Heart left ventricle (tissue), 16 donors: ENCODE data around the gene ANTKMT. TPM values are rescaled to one million over a fixed set of nuclear protein-coding genes. Genes with fewer than 3 reads are reported as not detected.

Experiments used
- ATAC-seq, 4 donors: fragments of 200-7000 bp; cut with Tn5 transposase; one replicate each; pipeline ENCODE4 v1.9.1; 2020 to 2022; ENCODE audit warnings: moderate library complexity in 4 of 4, mild to moderate bottlenecking in 3 of 4, moderate number of reproducible peaks in 1 of 4
- DNase-seq, 5 donors: peaks; one replicate each; pipeline ENCODE4 v3.0.0-alpha.2; 2020
- H3K27ac ChIP-seq, 12 donors: fragments of 200-600 bp; sonication (generic) in 4 of 12; one replicate each; pipeline versions ENCODE4 v1.5.0 to v1.8.0; 2016 to 2022; ENCODE audit warnings: mild to moderate bottlenecking in 2 of 12
- H3K27me3 ChIP-seq, 9 donors: fragments of 200-600 bp; sonication (generic) in 2 of 9; one replicate each; pipeline versions ENCODE4 v1.5.1 to v1.8.0; 2016 to 2022; ENCODE audit warnings: mild to moderate bottlenecking in 3 of 9
- H3K36me3 ChIP-seq, 9 donors: fragments of 200-600 bp; sonication (generic) in 2 of 9; one replicate each; pipeline versions ENCODE4 v1.5.0 to v1.8.0; 2018 to 2022; ENCODE audit warnings: mild to moderate bottlenecking in 2 of 9
- H3K4me1 ChIP-seq, 12 donors: fragments of 200-600 bp; sonication (generic) in 4 of 12; one replicate each; pipeline versions ENCODE4 v1.5.0 to v1.8.0; 2016 to 2022; ENCODE audit warnings: mild to moderate bottlenecking in 3 of 12
- H3K4me3 ChIP-seq, 12 donors: fragments of 200-600 bp; sonication (generic) in 4 of 12; one replicate each; pipeline versions ENCODE4 v1.5.0 to v1.8.0; 2017 to 2022; ENCODE audit warnings: mild to moderate bottlenecking in 9 of 12, moderate library complexity in 4 of 12
- H3K9me3 ChIP-seq, 12 donors: fragments of 200-600 bp; sonication (generic) in 4 of 12; one replicate each; pipeline versions ENCODE4 v1.5.0 to v1.8.0; 2016 to 2022; ENCODE audit warnings: mild to moderate bottlenecking in 1 of 12
- POLR2A ChIP-seq, 2 donors: fragments of 450-650 bp; IDR thresholded peaks; one replicate each; pipeline ENCODE4 v1.6.1; 2017; ENCODE audit warnings: antibody characterized with exemption in 2 of 2, mild to moderate bottlenecking in 2 of 2, moderate library complexity in 2 of 2
- WGBS, 4 donors: extraction: QIAGEN DNeasy Blood & Tissue Kit in 2 of 4; methylation state at CpG; one replicate each; pipeline versions ENCODE4 v1.1.5 to v1.1.7; 2013 to 2018; 5-methylcytosine and 5-hydroxymethylcytosine counted together
- intact Hi-C, 10 donors: fragments of 100-400 bp; cut with DNase I; formaldehyde crosslinking; loops; one replicate each; pipeline versions ENCODE4 v1.11.1 to v1.14.2; 2022
- polyA plus RNA-seq, 2 donors: library from polyadenylated mRNA; stranded (reverse); fragments of 200-250 nt; gene quantifications; one replicate each; pipeline ENCODE4 v1.2.3, GENCODE V29; 2013
- total RNA-seq, 9 donors: library from RNA; depleted of rRNA in 2 of 9; stranded (reverse); fragments of >200 nt in 2 of 9; fragmentation: NEBNext Ultra II Directional in 3 of 9; extraction: Animal tissue kit (Norgen Biotek cat#: 25700) in 3 of 9; gene quantifications; one replicate each; pipeline versions ENCODE4 v1.1.0 to v1.2.4, GENCODE V29; 2016 to 2023
- TF ChIP-seq, protein P1 (sequence below), 12 donors: fragments of 200-600 bp; sonication (generic) in 4 of 12; IDR thresholded peaks; one replicate each; pipeline versions ENCODE4 v1.5.0 to v1.8.0; 2018 to 2022; ENCODE audit warnings: antibody characterized with exemption in 12 of 12, mild to moderate bottlenecking in 5 of 12
- donor health status: ischemic (EF 13 %, LVEDD 7.1; RV severe dilation, severe dysfunction).
- donor health status: healthy with polysubstance abuse.
- donor health status: DM: no; HTN: yes; CAD: no.
- donor health status: DM: no; HTN: no; CAD: no.
- donor health status: ischemic (EF 25% LVEDD 6.9; RV normal size, moderate dysfunction).
- donor health status: ischemic (EF 25% LVEDD 5.7; RV mildly dilated, moderate dysfunction).
- donor health status: healthy.
- donor health status: DM: yes; HTN: yes; CAD: no.
- donor health status: ischemic (EF 35%, LVEDD 5.7; RV mildly dilated, moderate dysfunction).
- donor health status: nonischemic (EF 11% LVEDD 7.7; RV severe dilation, severe dysfunction).
- donor health status: DM: yes; HTN: yes; CAD: no.
- donor health status: PGD.
- donor health status: ischemic (EF 29% LVEDD 5.4; RV normal size, mild dysfunction).
- donor health status: nonischemic (EF 23%, LVEDD 6.1; RV moderate dilation, normal function).

ANTKMT gene
- total and polyA plus RNA-seq, 11 donors, result 22.9 to 48.6 (median 36.0) TPM

- intact Hi-C loops, result loop anchor here in 1 of 10 donors (5.0 kb wide), 1 partner anchor 34 kb away; no protein-coding TSS in a partner anchor
- Histone ChIP-seq H3K4me3 (no peak overlapping the region), H3K36me3 (no peaks in the 10 kb centered on the region), H3K27me3 (peaks cover 0 to 28% (median 0%) of the 10 kb centered on the region in 9 donors), H3K27ac (no peak overlapping the region), H3K4me1 (no peaks in the 10 kb centered on the region), H3K9me3 (no peaks in the 10 kb centered on the region)
- WGBS, 4 donors, result 38 to 84% (median 61%) methylated on average over 1 to 13 of the region's 13 CpGs
- TF ChIP-seq POLR2A (IDR thresholded peaks at IDR 0.05), result no peak
- TF ChIP-seq, protein P1, sequence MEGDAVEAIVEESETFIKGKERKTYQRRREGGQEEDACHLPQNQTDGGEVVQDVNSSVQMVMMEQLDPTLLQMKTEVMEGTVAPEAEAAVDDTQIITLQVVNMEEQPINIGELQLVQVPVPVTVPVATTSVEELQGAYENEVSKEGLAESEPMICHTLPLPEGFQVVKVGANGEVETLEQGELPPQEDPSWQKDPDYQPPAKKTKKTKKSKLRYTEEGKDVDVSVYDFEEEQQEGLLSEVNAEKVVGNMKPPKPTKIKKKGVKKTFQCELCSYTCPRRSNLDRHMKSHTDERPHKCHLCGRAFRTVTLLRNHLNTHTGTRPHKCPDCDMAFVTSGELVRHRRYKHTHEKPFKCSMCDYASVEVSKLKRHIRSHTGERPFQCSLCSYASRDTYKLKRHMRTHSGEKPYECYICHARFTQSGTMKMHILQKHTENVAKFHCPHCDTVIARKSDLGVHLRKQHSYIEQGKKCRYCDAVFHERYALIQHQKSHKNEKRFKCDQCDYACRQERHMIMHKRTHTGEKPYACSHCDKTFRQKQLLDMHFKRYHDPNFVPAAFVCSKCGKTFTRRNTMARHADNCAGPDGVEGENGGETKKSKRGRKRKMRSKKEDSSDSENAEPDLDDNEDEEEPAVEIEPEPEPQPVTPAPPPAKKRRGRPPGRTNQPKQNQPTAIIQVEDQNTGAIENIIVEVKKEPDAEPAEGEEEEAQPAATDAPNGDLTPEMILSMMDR (IDR thresholded peaks at IDR 0.05), result no peak
- DNase-seq (no peak), ATAC-seq (no peak)
Observed at GRCh38 chr16:746637-747036, 25.7 kb downstream of the ANTKMT start.

DNA sequence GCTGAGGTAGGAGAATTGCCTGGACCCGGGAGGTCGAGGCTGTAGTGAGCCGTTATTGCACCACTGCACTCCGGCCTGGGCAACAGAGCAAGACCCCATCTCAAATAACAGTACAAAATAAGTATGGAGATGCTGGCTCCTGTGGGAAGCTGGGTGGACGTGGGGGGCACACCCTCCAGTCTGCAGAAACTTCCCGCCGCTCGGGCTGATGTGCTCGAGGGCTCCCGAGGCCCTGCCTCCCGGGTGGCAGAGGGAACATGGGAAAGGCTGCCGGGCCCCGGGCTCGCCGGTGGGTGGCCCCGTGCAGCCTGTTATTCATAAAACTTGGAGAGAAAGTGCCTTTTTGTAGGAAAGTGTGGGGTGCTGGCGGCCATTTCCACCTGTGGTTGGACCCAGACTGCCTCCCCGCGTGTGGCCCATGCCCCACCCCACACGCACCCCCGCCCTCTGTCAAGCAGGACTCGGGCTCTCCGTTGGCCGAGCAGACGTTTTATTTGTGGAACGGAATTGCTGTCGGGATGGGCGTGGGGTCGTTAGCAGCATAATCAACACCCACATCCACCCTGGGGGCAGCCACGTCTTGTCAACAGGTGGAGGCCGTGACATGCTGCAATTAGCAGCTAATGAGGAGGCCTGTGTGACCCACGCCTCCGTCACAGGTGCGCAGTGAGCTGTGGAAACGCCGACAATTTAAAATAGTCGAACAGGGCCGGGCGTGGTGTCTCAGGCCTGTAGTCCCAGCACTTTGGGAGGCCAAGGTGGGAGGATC lies 27.2 kb downstream of the ANTKMT start:
- intact Hi-C loops, result loop anchor here in 1 of 10 donors (5.0 kb wide), 1 partner anchor 36 kb away; no protein-coding TSS in a partner anchor
- Histone ChIP-seq H3K9me3 (no peaks in the 10 kb centered on the region), H3K4me3 (no peak overlapping the region), H3K36me3 (no peaks in the 10 kb centered on the region), H3K27me3 (peaks cover 0 to 29% (median 0%) of the 10 kb centered on the region in 9 donors), H3K4me1 (peaks cover 0 to 3% (median 0%) of the 10 kb centered on the region in 12 donors), H3K27ac (no peak overlapping the region)
- 80 to 89% (median 83%) methylated on average over 38 to 39 of the region's 39 CpGs for WGBS, 4 donors
- TF ChIP-seq, protein P1 (IDR thresholded peaks at IDR 0.05), result no peak
- no peak for TF ChIP-seq POLR2A (IDR thresholded peaks at IDR 0.05)
- peak in 1 of 5 donors; percentile 4 for DNase-seq
- ATAC-seq, result no peak

DNA sequence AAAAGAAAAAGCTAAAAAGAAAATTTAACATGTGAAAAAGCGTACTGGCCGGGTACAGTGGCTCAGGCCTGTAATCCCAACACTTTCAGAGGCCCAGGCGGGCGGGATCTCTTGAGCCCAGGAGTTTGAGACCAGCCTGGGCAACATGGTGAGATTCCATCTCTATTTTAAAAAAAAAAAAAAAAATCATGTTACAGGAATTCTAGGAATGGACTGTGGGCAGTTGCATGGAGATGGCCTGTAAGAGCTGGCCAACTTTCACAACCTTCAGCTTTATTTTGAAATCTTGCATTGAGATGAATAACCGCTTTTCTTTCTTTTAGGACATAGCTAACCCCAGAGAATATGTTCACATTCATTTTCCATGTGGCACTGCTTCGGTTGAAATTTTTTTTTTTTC lies 28.1 kb downstream of the ANTKMT start:
- intact Hi-C loops, result loop anchor here in 1 of 10 donors (5.0 kb wide), 1 partner anchor 37 kb away; no protein-coding TSS in a partner anchor
- Histone ChIP-seq H3K4me3 (no peak overlapping the region), H3K27ac (no peak overlapping the region), H3K4me1 (peaks cover 0 to 3% (median 0%) of the 10 kb centered on the region in 12 donors), H3K9me3 (no peaks in the 10 kb centered on the region), H3K36me3 (no peaks in the 10 kb centered on the region), H3K27me3 (peaks cover 0 to 28% (median 0%) of the 10 kb centered on the region in 9 donors)
- 72 to 94% (median 80%) methylated on average over 6 of the region's 6 CpGs for WGBS, 4 donors
- ATAC-seq (no peak), DNase-seq (no peak)
- TF ChIP-seq, protein P1 (IDR thresholded peaks at IDR 0.05), result no peak
- no peak for TF ChIP-seq POLR2A (IDR thresholded peaks at IDR 0.05)

GRCh38 chr16:750485-750884 lies 29.5 kb downstream of the ANTKMT start:
- intact Hi-C loops, result no loop called here

More at GRCh38 chr16:750485-750884, 29.5 kb downstream of the ANTKMT start:
- TF ChIP-seq, protein P1 (IDR thresholded peaks at IDR 0.05), result no peak
- no peak for TF ChIP-seq POLR2A (IDR thresholded peaks at IDR 0.05)
- ATAC-seq (no peak), DNase-seq (no peak)
- Histone ChIP-seq H3K27ac (no peak overlapping the region), H3K4me1 (peaks cover 0 to 12% (median 0%) of the 10 kb centered on the region in 12 donors), H3K27me3 (peaks cover 0 to 13% (median 0%) of the 10 kb centered on the region in 9 donors), H3K36me3 (no peaks in the 10 kb centered on the region), H3K4me3 (no peak overlapping the region), H3K9me3 (no peaks in the 10 kb centered on the region)
- 48 to 68% (median 55%) methylated on average over 8 to 9 of the region's 9 CpGs for WGBS, 4 donors
